Tibial nerve (tissue), 4 donors: Measurements from ENCODE around the gene FAAP20. TPM values are rescaled to one million over a fixed set of nuclear protein-coding genes. Genes with fewer than 3 reads are reported as not detected.

Experiments
- DNase-seq, 2 donors: peaks; one replicate each; pipeline ENCODE4 v3.0.0-alpha.2; 2019; ENCODE audit warnings: low spot score in 2 of 2
- H3K27ac ChIP-seq, 4 donors: fragments of 200-600 bp; sonication (generic) in 3 of 4; one replicate each; pipeline ENCODE4 v1.5.1; 2017 to 2019; ENCODE audit warnings: mild to moderate bottlenecking in 1 of 4
- H3K27me3 ChIP-seq, 2 donors: fragments of 200-600 bp; sonication (generic) in 1 of 2; one replicate each; pipeline versions ENCODE4 v1.5.1 to v1.6.0; 2017 to 2019
- H3K36me3 ChIP-seq, 3 donors: fragments of 200-600 bp; sonication (generic); one replicate each; pipeline ENCODE4 v1.5.1; 2018 to 2019
- H3K4me1 ChIP-seq, 4 donors: fragments of 200-600 bp; sonication (generic) in 3 of 4; one replicate each; pipeline ENCODE4 v1.5.1; 2017 to 2019
- H3K4me3 ChIP-seq, 4 donors: fragments of 200-600 bp; sonication (generic) in 3 of 4; one replicate each; pipeline ENCODE4 v1.5.1; 2017 to 2019; ENCODE audit warnings: mild to moderate bottlenecking in 1 of 4, moderate library complexity in 1 of 4
- H3K9me3 ChIP-seq, 4 donors: fragments of 200-600 bp; sonication (generic) in 3 of 4; one replicate each; pipeline ENCODE4 v1.5.1; 2017 to 2019
- CTCF ChIP-seq, 5 experiments: fragments of 200-600 bp in 3 of 5; fragments of 450-650 bp in 2 of 5; sonication (generic) in 3 of 5; IDR thresholded peaks; one replicate each; pipeline ENCODE4 v1.5.1; 2016 to 2019; ENCODE audit warnings: antibody characterized with exemption in 5 of 5, mild to moderate bottlenecking in 3 of 5, moderate library complexity in 2 of 5
- EP300 ChIP-seq, 2 donors: sonication (generic); formaldehyde crosslinking; IDR thresholded peaks; one replicate each; pipeline ENCODE4 v1.6.1; 2017; ENCODE audit warnings: antibody characterized with exemption in 2 of 2, mild to moderate bottlenecking in 1 of 2
- POLR2A ChIP-seq, 2 donors: fragments of 450-650 bp; IDR thresholded peaks; one replicate each; pipeline ENCODE4 v1.6.1; 2017; ENCODE audit warnings: antibody characterized with exemption in 2 of 2, mild to moderate bottlenecking in 2 of 2, moderate library complexity in 2 of 2
- WGBS, 2 donors: methylation state at CpG; one replicate each; pipeline ENCODE4 v1.1.5; 2018; 5-methylcytosine and 5-hydroxymethylcytosine counted together
- total RNA-seq, 4 donors: library from RNA; depleted of rRNA; stranded (reverse); fragments of >200 nt; gene quantifications; one replicate each; pipeline ENCODE4 v1.1.0, GENCODE V29; 2016

Gene FAAP20
- total RNA-seq, 4 donors from 2014 or later = 32.8 to 60.9 (median 47.3) TPM

- H3K27me3 ChIP-seq = no peaks in the 10 kb centered on the region
- H3K4me1 ChIP-seq = peaks cover 0 to 39% (median 35%) of the 10 kb centered on the region in 4 donors
- 1% methylated on average over 52 of the region's 100 CpGs; no CpG with 5 or more reads in 1 of the 2 donors for WGBS, 2 donors
Observed at GRCh38 chr1:2228157-2228594, 33.6 kb upstream of the FAAP20 start, which contains the start of gene SKI. Gene SKI, plus strand, starts transcription at chr1:2228319. Its CDS starts 448 bp downstream, at chr1:2228767.

GRCh38 chr1:2227346-2228156, 33.0 kb upstream of the FAAP20 start:
- peak; percentile 89 to 93 for DNase-seq
- TF ChIP-seq EP300 (IDR thresholded peaks at IDR 0.05) = peak in 1 of 2 donors; percentile 68
- TF ChIP-seq CTCF (IDR thresholded peaks at IDR 0.05) = peak in 2 of 5 experiments; percentile 74 to 77
- peak; percentile 87 to 95 for TF ChIP-seq POLR2A (IDR thresholded peaks at IDR 0.05)
- Histone ChIP-seq H3K27ac (peak overlapping the region; percentile 96 to 99 (median 98)), H3K4me1 (peaks cover 0 to 33% (median 28%) of the 10 kb centered on the region in 4 donors), H3K36me3 (no peaks in the 10 kb centered on the region), H3K27me3 (no peaks in the 10 kb centered on the region), H3K9me3 (no peaks in the 10 kb centered on the region), H3K4me3 (peak overlapping the region; percentile 79 to 90 (median 84))
- WGBS, 2 donors = 0% methylated on average over 44 to 77 of the region's 129 CpGs

More at GRCh38 chr1:2228157-2228594, 33.6 kb upstream of the FAAP20 start, which contains the start of gene SKI:
- H3K9me3 ChIP-seq = no peaks in the 10 kb centered on the region
- H3K4me3 ChIP-seq = peak within 1 kb of the TSS; percentile 79 to 90 (median 88)
- DNase-seq = no peak
- H3K36me3 ChIP-seq = no peaks in the 10 kb centered on the region
- H3K27ac ChIP-seq = peak within 1 kb of the TSS; percentile 96 to 99 (median 98)
- TF ChIP-seq POLR2A (IDR thresholded peaks at IDR 0.05) = no peak
- no peak for TF ChIP-seq CTCF (IDR thresholded peaks at IDR 0.05)
- TF ChIP-seq EP300 (IDR thresholded peaks at IDR 0.05) = no peak

- WGBS, 2 donors = 36 to 60% methylated on average over 10 to 27 of the region's 73 CpGs
- Histone ChIP-seq H3K4me3 (peak overlapping the region; percentile 79 to 90 (median 84)), H3K4me1 (peaks cover 0 to 25% (median 20%) of the 10 kb centered on the region in 4 donors), H3K36me3 (no peaks in the 10 kb centered on the region), H3K27ac (peak overlapping the region; percentile 96 to 99 (median 98)), H3K9me3 (no peaks in the 10 kb centered on the region), H3K27me3 (no peaks in the 10 kb centered on the region)
- DNase-seq = no peak
- TF ChIP-seq CTCF (IDR thresholded peaks at IDR 0.05) = no peak
- TF ChIP-seq EP300 (IDR thresholded peaks at IDR 0.05) = no peak
- no peak for TF ChIP-seq POLR2A (IDR thresholded peaks at IDR 0.05)
Observed at GRCh38 chr1:2226525-2227345, 32.2 kb upstream of the FAAP20 start.

GRCh38 chr1:2224631-2225428, 30.3 kb upstream of the FAAP20 start:
- Histone ChIP-seq H3K4me1 (peaks cover 0 to 12% (median 9%) of the 10 kb centered on the region in 4 donors), H3K4me3 (no peak overlapping the region), H3K9me3 (no peaks in the 10 kb centered on the region), H3K27ac (peak overlapping the region in 1 of 4 donors; percentile 28), H3K27me3 (no peaks in the 10 kb centered on the region), H3K36me3 (no peaks in the 10 kb centered on the region)
- TF ChIP-seq POLR2A (IDR thresholded peaks at IDR 0.05) (no peak), CTCF (IDR thresholded peaks at IDR 0.05) (no peak), EP300 (IDR thresholded peaks at IDR 0.05) (no peak)
- no peak for DNase-seq
- 68 to 76% methylated on average over 14 to 18 of the region's 18 CpGs for WGBS, 2 donors
